K562 (cell line): ENCODE results near the gene BFSP2. TPM values are rescaled to one million over a fixed set of nuclear protein-coding genes. Genes with fewer than 3 reads are reported as not detected.

Experiments
- ATAC-seq: fragments of 200-7000 bp; cut with Tn5 transposase; 3 replicates; pipeline ENCODE4 v1.9.1; 2020; ENCODE audit warnings: moderate library complexity
- BruUV-seq: library from RNA; stranded (reverse); fragments of 400-500 nt; replicated peaks from 2 replicates; lab custom pipeline; 2021; lab: Mats Ljungman, UMichigan
- CTCF ChIA-PET: fragments of 300-600 bp; formaldehyde crosslinking; extraction: SDS; loops from one replicate; lab custom pipeline; 2021; ENCODE audit warnings: low intra/inter-chr PET ratio; lab: Yijun Ruan, JAX
- POLR2A ChIA-PET: fragments of 300-600, 350-650 bp; sonication (Branson Sonifier 250); formaldehyde crosslinking; extraction: SDS; loops from one replicate; lab custom pipeline; 2021; ENCODE audit warnings: antibody characterized with exemption, inconsistent platforms; lab: Yijun Ruan, JAX
- DNase-seq, 4 experiments: peaks; one replicate each; pipeline versions ENCODE4 v3.0.0 to v3.0.0-alpha.2; 2011 to 2018; ENCODE audit warnings: low spot score in 3 of 4, mixed read lengths in 3 of 4; ENCODE audit errors: extremely low read depth in 1 of 4
- FAIRE-seq: peaks from 2 replicates; lab custom pipeline; 2011; peaks lifted over from hg19 to GRCh38; lab: Jason Lieb, UNC
- H2AFZ ChIP-seq: 2 replicates; pipeline ENCODE4 v1.6.0; 2011; ENCODE audit warnings: low read depth, low read length, control low read depth, inconsistent platforms
- H3K27ac ChIP-seq: fragments of 200-600 bp; 3 replicates; pipeline ENCODE4 v1.8.0; 2011; ENCODE audit warnings: low read depth, mild to moderate bottlenecking, control low read depth, inconsistent platforms, low read length, moderate library complexity, mixed read lengths; ENCODE audit errors: extremely low read depth
- H3K27me3 ChIP-seq, 2 experiments: fragments of 300-600 bp in 1 of 2; 2 replicates in 1 of 2; 3 replicates in 1 of 2; pipeline versions ENCODE4 v1.6.0 to v1.8.0; 2011; ENCODE audit warnings: inconsistent platforms in 2 of 2, low read length in 2 of 2, mild to moderate bottlenecking in 1 of 2, mixed read lengths in 1 of 2, moderate library complexity in 1 of 2; ENCODE audit not compliant: control insufficient read depth in 2 of 2, insufficient read depth in 2 of 2
- H3K36me3 ChIP-seq: fragments of 300-600 bp; 3 replicates; pipeline ENCODE4 v1.8.0; 2011; ENCODE audit warnings: mild to moderate bottlenecking, low read length, inconsistent platforms; ENCODE audit not compliant: control insufficient read depth, insufficient read depth
- H3K4me1 ChIP-seq, 2 experiments: fragments of 200-600 bp in 1 of 2; replicated peaks in 1 of 2; 2 replicates in 1 of 2; 3 replicates in 1 of 2; pipeline versions ENCODE4 v1.5.1 to v1.8.0; 2011; ENCODE audit warnings: inconsistent platforms in 2 of 2, low read length in 2 of 2, mild to moderate bottlenecking in 1 of 2, mixed read lengths in 1 of 2, moderate library complexity in 1 of 2; ENCODE audit not compliant: control insufficient read depth in 2 of 2, insufficient read depth in 2 of 2
- H3K4me2 ChIP-seq: 2 replicates; pipeline ENCODE4 v1.6.1; 2011; ENCODE audit warnings: low read length, control low read depth, inconsistent platforms, mixed read lengths; ENCODE audit not compliant: insufficient read depth
- H3K4me3 ChIP-seq: fragments of 200-600 bp; sonication (generic), shearing (Covaris generic); 2 replicates; pipeline ENCODE4 v1.5.1; 2016; ENCODE audit warnings: control low read depth, inconsistent platforms
- H3K79me2 ChIP-seq: fragments of 200-600 bp; 3 replicates; pipeline ENCODE4 v1.8.0; 2011; ENCODE audit warnings: low read length, inconsistent platforms; ENCODE audit not compliant: control insufficient read depth, insufficient read depth
- H3K9ac ChIP-seq, 2 experiments: 2 replicates each; pipeline versions ENCODE4 v1.6.0 to v1.6.1; 2011; ENCODE audit warnings: low read depth in 2 of 2, low read length in 2 of 2, control low read depth in 1 of 2, inconsistent platforms in 1 of 2, mild to moderate bottlenecking in 1 of 2, mixed read lengths in 1 of 2; ENCODE audit not compliant: insufficient read depth in 1 of 2
- H3K9me1 ChIP-seq: one replicate; pipeline ENCODE4 v1.6.0; 2011; ENCODE audit warnings: inconsistent platforms, mild to moderate bottlenecking, low read length, moderate library complexity; ENCODE audit not compliant: control insufficient read depth, insufficient read depth
- H3K9me3 ChIP-seq: replicated peaks from 2 replicates; pipeline ENCODE4 v1.5.1; 2011; ENCODE audit warnings: low read depth, low read length, inconsistent platforms; ENCODE audit not compliant: control insufficient read depth, insufficient read depth
- H4K20me1 ChIP-seq: replicated peaks from 2 replicates; pipeline ENCODE4 v1.6.1; 2011; ENCODE audit warnings: low read length, inconsistent platforms, mixed read lengths; ENCODE audit not compliant: control insufficient read depth, insufficient read depth
- DNMT1 ChIP-seq: fragments of 450-650 bp; IDR thresholded peaks from 2 replicates; pipeline ENCODE4 v1.6.1; 2016; ENCODE audit warnings: antibody characterized with exemption, mild to moderate bottlenecking
- EGR1 ChIP-seq: fragments of 450-650 bp; conservative IDR thresholded peaks from 2 replicates; pipeline ENCODE4 v1.6.1; 2017; ENCODE audit warnings: mild to moderate bottlenecking
- ZNF280A ChIP-seq: fragments of 450-650 bp; IDR thresholded peaks from 2 replicates; pipeline ENCODE4 v1.6.1; 2018; ENCODE audit warnings: mild to moderate bottlenecking, low read depth; ENCODE audit not compliant: partially characterized antibody
- WGBS: fragments of 100-300 bp; shearing (Covaris generic); methylation state at CpG from one replicate; pipeline ENCODE4 v1.1.6; 2016; ENCODE audit warnings: low coverage, mixed read lengths; ENCODE audit not compliant: insufficient coverage; ENCODE audit errors: missing lambda C conversion rate; 5-methylcytosine and 5-hydroxymethylcytosine counted together
- in situ Hi-C: fragments of 300-500 bp; cut with MboI; formaldehyde crosslinking; loops from 4 replicates; pipeline ENCODE4 v1.15.0; 2018; ENCODE audit warnings: inconsistent platforms, mixed read lengths
- intact Hi-C: fragments of 100-400 bp; cut with micrococcal nuclease; formaldehyde crosslinking; loops from 2 replicates; pipeline ENCODE4 v1.14.2; 2022
- polyA plus RNA-seq, 8 experiments: library from polyadenylated mRNA; depleted of rRNA in 4 of 8; stranded (reverse) in 5 of 8; unstranded in 3 of 8; fragments of >200 nt; fragmentation: Nextera tagmentation in 2 of 8; fragmentation: Illumina TruSeq in 1 of 8; extraction: Ambion mirVana in 2 of 8; extraction: Trizol in 1 of 8; gene quantifications; 2 replicates each; pipeline versions ENCODE4 v1.2.1 to v1.2.3, GENCODE V29; 2011 to 2014; ENCODE audit warnings: inconsistent platforms in 1 of 8, missing spikeins in 1 of 8
- total RNA-seq, 7 experiments: library from RNA; depleted of rRNA in 6 of 7; stranded (reverse); fragments of >200 nt in 6 of 7; fragmentation: Illumina TruSeq in 2 of 7; extraction: Trizol in 2 of 7; gene quantifications; 2 replicates each; pipeline versions ENCODE4 v1.2.1 to v1.2.3, GENCODE V29; 2011 to 2021; ENCODE audit warnings: low replicate concordance in 1 of 7

The BFSP2 gene
- total and polyA plus RNA-seq, 9 of the 15 experiments (the other 6 are each of a cell fraction or from before 2014, with no cell fraction given), result not detected

GRCh38 chr3:133410191-133410892 lies 10.5 kb downstream of the BFSP2 start:
- Histone ChIP-seq H3K9me1 (no peaks in the 10 kb centered on the region), H3K36me3 (no peaks in the 10 kb centered on the region), H3K9me3 (no peaks in the 10 kb centered on the region), H3K4me2 (no peak overlapping the region), H4K20me1 (no peaks in the 10 kb centered on the region), H3K27ac (no peak overlapping the region), H3K79me2 (no peaks in the 10 kb centered on the region), H3K4me1 (peaks cover 0 to 3% of the 10 kb centered on the region in 2 experiments; a peak in 1 of 5 replicates), H3K27me3 (peaks cover 2 to 11% of the 10 kb centered on the region in 2 experiments; a peak in 3 of 5 replicates), H3K4me3 (no peak overlapping the region), H2AFZ (no peak overlapping the region), H3K9ac (no peak overlapping the region)
- in situ Hi-C loops (no loop called here), intact Hi-C loops (no loop called here)
- no TSS peak for BruUV-seq
- FAIRE-seq, result no peak
- peak in 1 of 4 experiments; percentile 5 for DNase-seq
- CTCF ChIA-PET, result no interaction called here
- TF ChIP-seq ZNF280A, result no peak
- TF ChIP-seq EGR1, result peak; percentile 65
- no peak for TF ChIP-seq DNMT1
- WGBS, result 4% methylated on average over 17 of the region's 17 CpGs
- POLR2A ChIA-PET, result interaction anchor here (0.6 kb wide), 1 partner anchor 880 kb away, joined by 4 read pairs; no protein-coding TSS in a partner anchor
- ATAC-seq, result peak; percentile 42; the same call in 2 of the 3 replicates
